ENCODE measurements around the gene IPCEF1. TPM values are rescaled to one million over a fixed set of nuclear protein-coding genes. Genes with fewer than 3 reads are reported as not detected.

Gene IPCEF1
- total RNA-seq, 1 donor = 0.36 TPM

GRCh38 chr6:154360476-154360875 lies 3.9 kb upstream of the IPCEF1 start:
- Histone ChIP-seq H3K9me3 (ENCODE audit: low read depth, low read length) (no peaks in the 10 kb centered on the region), H3K4me1 (ENCODE audit: insufficient read depth, low read length) (no peaks in the 10 kb centered on the region), H3K27me3 (ENCODE audit: insufficient read depth, low read length) (no peaks in the 10 kb centered on the region), H3K27ac (ENCODE audit: low read depth, low read length) (no peak overlapping the region), H3K4me2 (ENCODE audit: insufficient read depth, low read length) (no peak overlapping the region), H3K36me3 (ENCODE audit: insufficient read depth, low read length) (no peaks in the 10 kb centered on the region), H4K20me1 (ENCODE audit: insufficient read depth, low read length) (no peaks in the 10 kb centered on the region), H3K4me3 (ENCODE audit: insufficient read depth, low read length) (no peak overlapping the region), H3K79me2 (ENCODE audit: insufficient read depth, low read length) (no peaks in the 10 kb centered on the region), H2AFZ (ENCODE audit: low read length) (no peak overlapping the region)
- no peak for TF ChIP-seq CTCF (IDR thresholded peaks at IDR 0.05; ENCODE audit: extremely low read depth, low read depth, low read length)
- no peak for DNase-seq (ENCODE audit: insufficient read length, low spot score, missing footprints)

- no peaks in the 10 kb centered on the region for H3K9me3 ChIP-seq (ENCODE audit: low read depth, low read length)
- H3K79me2 ChIP-seq (ENCODE audit: insufficient read depth, low read length) = no peaks in the 10 kb centered on the region
- no peaks in the 10 kb centered on the region for H3K27me3 ChIP-seq (ENCODE audit: insufficient read depth, low read length)
- no peak for TF ChIP-seq CTCF (IDR thresholded peaks at IDR 0.05; ENCODE audit: extremely low read depth, low read depth, low read length)
- no peak overlapping the region for H2AFZ ChIP-seq (ENCODE audit: low read length)
- H3K4me2 ChIP-seq (ENCODE audit: insufficient read depth, low read length) = no peak overlapping the region
- DNase-seq (ENCODE audit: insufficient read length, low spot score, missing footprints) = no peak
- no peak overlapping the region for H3K4me3 ChIP-seq (ENCODE audit: insufficient read depth, low read length)
- H3K36me3 ChIP-seq (ENCODE audit: insufficient read depth, low read length) = no peaks in the 10 kb centered on the region
- no peaks in the 10 kb centered on the region for H3K4me1 ChIP-seq (ENCODE audit: insufficient read depth, low read length)
- no peak overlapping the region for H3K27ac ChIP-seq (ENCODE audit: low read depth, low read length)
- H4K20me1 ChIP-seq (ENCODE audit: insufficient read depth, low read length) = no peaks in the 10 kb centered on the region
Observed at GRCh38 chr6:154359679-154360078, 3.1 kb upstream of the IPCEF1 start.

DNA sequence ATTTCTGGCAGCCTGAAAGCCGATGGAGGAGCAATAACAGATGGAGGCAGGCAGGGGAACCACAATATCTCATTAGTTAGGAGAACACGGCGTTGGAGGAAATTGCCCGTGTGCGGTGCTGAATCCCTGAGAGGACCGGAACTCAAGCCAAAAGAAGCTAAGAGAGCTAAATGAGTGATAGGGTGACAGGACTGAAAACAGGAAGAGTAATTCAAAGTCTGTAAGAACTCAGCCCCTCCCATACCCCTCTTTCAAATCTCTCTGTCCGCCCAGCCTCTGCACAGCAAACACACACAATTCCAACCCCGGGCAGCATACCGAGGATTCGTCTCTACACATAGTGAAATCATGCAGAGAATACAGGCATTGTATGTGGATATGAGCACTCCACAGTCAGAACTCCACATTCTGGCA lies 2.6 kb upstream of the IPCEF1 start:
- no peaks in the 10 kb centered on the region for H3K9me3 ChIP-seq (ENCODE audit: low read depth, low read length)
- no peak overlapping the region for H3K27ac ChIP-seq (ENCODE audit: low read depth, low read length)
- H3K4me2 ChIP-seq (ENCODE audit: insufficient read depth, low read length) = peak overlapping the region; percentile 65
- H3K4me3 ChIP-seq (ENCODE audit: insufficient read depth, low read length) = peak overlapping the region; percentile 30
- H3K4me1 ChIP-seq (ENCODE audit: insufficient read depth, low read length) = no peaks in the 10 kb centered on the region
- DNase-seq (ENCODE audit: insufficient read length, low spot score, missing footprints) = no peak
- no peaks in the 10 kb centered on the region for H4K20me1 ChIP-seq (ENCODE audit: insufficient read depth, low read length)
- no peaks in the 10 kb centered on the region for H3K27me3 ChIP-seq (ENCODE audit: insufficient read depth, low read length)
- no peaks in the 10 kb centered on the region for H3K36me3 ChIP-seq (ENCODE audit: insufficient read depth, low read length)
- H3K79me2 ChIP-seq (ENCODE audit: insufficient read depth, low read length) = no peaks in the 10 kb centered on the region
- TF ChIP-seq CTCF (IDR thresholded peaks at IDR 0.05; ENCODE audit: extremely low read depth, low read depth, low read length) = no peak
- H2AFZ ChIP-seq (ENCODE audit: low read length) = peak overlapping the region; percentile 56

GRCh38 chr6:154358019-154358545 lies 1.5 kb upstream of the IPCEF1 start:
- H3K9me3 ChIP-seq (ENCODE audit: low read depth, low read length) = no peaks in the 10 kb centered on the region
- peak; percentile 59 for DNase-seq (ENCODE audit: insufficient read length, low spot score, missing footprints)
- H3K4me3 ChIP-seq (ENCODE audit: insufficient read depth, low read length) = no peak overlapping the region
- no peaks in the 10 kb centered on the region for H3K36me3 ChIP-seq (ENCODE audit: insufficient read depth, low read length)
- H2AFZ ChIP-seq (ENCODE audit: low read length) = no peak overlapping the region
- no peaks in the 10 kb centered on the region for H4K20me1 ChIP-seq (ENCODE audit: insufficient read depth, low read length)
- H3K4me1 ChIP-seq (ENCODE audit: insufficient read depth, low read length) = no peaks in the 10 kb centered on the region
- no peak for TF ChIP-seq CTCF (IDR thresholded peaks at IDR 0.05; ENCODE audit: extremely low read depth, low read depth, low read length)
- H3K27me3 ChIP-seq (ENCODE audit: insufficient read depth, low read length) = no peaks in the 10 kb centered on the region
- no peaks in the 10 kb centered on the region for H3K79me2 ChIP-seq (ENCODE audit: insufficient read depth, low read length)
- no peak overlapping the region for H3K4me2 ChIP-seq (ENCODE audit: insufficient read depth, low read length)
- H3K27ac ChIP-seq (ENCODE audit: low read depth, low read length) = no peak overlapping the region

Measured in osteoblast (primary cell).